KG1 (cell line): ENCODE measurements around the gene ZNF316.

ENCODE experiments used
- DNase-seq: peaks from one replicate; lab custom pipeline; 2025; lab: John Stamatoyannopoulos, UW

ZNF316 gene

DNA sequence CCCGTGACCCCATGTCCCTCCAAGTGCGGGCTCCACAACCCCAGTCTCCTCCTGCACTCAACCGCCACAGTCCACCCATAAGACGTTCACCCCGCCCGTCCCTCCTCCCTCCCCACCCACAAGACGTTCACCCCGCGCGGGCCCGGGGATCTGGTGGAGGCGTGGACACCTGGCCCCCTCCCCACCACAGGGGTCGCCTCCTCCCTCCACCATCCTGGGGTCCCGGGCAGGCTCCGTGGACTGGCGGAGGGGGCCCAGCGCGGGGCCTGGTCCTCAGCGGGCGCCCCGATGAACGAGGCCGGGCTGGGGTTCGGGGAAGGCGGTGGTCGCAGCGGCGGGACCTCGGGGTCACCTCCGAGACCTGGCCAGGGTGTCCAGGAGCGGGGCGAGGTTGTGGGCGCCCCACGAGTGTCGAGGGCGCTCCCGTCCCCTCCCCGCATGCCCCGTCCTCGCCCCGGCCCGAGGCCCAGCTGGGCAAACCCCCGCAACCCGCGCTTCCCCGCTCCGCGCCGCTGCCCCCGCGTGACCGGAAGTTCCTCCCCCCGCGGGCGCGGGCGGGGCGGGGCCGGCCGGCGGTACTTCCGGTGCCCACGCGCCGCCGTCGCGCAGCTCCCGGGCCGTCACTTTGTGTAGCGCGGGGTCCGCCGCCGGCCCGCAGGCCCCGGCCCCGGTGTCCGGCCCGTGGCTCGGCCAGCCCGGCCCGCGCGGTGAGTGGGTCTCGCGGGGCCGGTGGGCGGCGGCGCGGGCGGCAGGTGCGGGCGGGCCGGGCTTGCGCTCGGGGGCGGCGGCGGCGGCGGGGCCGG lies at the start of gene ZNF316:
Gene ZNF316 (plus strand): TSS at position 578 of the 803 bp plus-strand sequence. CDS start 5,092 bp downstream, outside the sequence.
- no peak for DNase-seq

DNA sequence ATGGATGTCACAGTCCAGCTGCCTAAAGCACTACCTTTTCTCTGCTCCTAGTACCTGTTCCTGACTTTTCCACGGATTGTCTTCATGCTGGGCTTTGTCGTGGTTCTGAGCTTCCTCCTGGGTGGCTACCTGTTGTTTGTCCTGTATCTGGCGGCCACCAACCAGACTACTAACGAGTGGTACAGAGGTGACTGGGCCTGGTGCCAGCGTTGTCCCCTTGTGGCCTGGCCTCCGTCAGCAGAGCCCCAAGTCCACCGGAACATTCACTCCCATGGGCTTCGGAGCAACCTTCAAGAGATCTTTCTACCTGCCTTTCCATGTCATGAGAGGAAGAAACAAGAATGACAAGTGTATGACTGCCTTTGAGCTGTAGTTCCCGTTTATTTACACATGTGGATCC lies 48.6 kb upstream of the ZNF316 start:
- no peak for DNase-seq

DNA sequence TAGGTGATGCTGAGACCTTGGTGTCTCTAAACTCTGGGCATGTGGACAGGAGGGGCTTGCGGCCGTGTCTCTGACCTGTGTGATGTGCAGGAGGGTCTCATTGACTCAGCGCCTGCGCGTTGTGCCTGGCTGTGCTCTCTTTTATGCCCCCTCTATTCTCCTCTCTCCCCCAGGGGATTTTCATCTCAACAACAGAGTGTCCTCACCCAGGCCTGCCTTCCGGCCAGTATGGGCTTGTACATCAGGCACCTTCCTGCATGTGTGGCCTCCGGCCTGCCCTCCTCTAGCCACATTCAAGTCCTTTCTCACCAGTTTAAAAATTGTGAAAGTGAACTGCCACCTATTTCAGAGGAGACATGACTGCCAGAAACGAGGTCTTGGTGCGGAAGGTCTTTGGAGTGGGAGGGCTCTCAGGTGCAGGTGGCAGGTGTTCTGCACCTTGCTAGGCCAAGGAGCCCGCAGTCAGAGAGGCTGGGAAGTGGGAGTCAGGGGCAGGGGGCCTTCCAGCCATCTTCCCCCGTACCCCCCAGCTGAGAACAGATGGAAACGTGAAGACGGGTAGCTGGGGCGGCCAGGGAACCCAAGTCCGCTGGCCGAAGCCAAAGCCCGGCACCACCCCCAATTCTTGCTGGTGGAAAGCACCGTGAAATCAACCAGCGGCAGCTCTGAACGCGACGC lies 47.8 kb upstream of the ZNF316 start:
- DNase-seq, result no peak

DNA sequence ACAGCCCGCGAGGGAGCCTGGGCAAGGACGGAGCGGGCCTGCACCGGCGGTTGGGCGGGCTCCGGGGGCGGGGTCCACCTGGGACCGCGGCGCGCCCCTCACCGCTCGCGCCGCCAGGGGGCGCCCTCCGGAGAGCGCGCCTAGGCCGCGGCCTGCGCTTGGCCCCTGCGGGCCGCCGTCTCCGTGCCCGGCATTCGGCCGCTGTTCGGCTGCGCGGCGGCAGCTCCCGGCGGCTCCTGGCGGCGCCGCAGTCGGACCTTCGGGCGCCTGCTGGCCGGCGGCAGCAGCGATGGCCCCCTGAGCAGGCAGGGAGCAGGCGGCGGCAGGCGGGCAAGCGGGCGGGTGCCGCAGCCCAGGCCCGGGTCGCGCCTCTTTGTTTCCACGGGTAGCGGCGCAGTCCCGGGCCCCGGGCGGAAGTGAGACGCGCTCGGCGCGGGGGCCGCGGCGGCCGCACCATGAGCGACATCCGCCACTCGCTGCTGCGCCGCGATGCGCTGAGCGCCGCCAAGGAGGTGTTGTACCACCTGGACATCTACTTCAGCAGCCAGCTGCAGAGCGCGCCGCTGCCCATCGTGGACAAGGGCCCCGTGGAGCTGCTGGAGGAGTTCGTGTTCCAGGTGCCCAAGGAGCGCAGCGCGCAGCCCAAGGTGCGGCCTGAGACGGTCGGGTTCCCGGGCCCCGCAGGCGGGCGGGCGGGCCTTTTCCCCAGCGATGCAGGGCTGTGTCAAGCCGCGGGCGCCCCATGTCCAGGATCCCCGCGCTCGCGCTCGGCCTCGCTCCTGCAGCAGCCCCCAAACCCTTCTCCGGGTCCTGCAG lies 47.1 kb upstream of the ZNF316 start, which contains the start of gene INTS15:
Gene INTS15 (plus strand): TSS at position 193 of the 816 bp plus-strand sequence. CDS start 263 bp downstream, at position 456.
- DNase-seq, result peak; percentile 65

DNA sequence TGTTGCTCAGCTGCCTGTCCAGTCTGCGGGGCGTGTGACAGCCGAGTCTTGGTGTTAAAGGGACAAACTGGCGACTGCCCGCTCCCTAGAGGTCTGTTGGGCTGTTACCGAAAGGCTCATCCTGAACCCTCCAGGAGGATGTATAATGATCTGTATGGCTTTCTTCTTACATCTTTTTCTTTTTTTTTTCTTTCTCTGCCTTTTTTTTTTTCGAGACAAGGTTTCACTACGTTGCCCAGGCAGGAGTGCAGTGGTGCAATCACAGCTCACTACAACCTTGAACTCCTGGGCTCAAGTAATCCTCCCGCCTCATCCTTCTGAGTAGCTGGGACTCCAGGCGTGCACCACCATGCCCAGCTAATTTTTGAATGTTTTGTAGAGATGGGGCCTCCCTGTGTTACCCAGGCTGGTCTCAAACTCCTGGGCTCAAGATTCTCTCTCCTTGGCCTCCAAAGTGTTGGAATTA lies 46.4 kb upstream of the ZNF316 start:
- DNase-seq, result no peak

DNA sequence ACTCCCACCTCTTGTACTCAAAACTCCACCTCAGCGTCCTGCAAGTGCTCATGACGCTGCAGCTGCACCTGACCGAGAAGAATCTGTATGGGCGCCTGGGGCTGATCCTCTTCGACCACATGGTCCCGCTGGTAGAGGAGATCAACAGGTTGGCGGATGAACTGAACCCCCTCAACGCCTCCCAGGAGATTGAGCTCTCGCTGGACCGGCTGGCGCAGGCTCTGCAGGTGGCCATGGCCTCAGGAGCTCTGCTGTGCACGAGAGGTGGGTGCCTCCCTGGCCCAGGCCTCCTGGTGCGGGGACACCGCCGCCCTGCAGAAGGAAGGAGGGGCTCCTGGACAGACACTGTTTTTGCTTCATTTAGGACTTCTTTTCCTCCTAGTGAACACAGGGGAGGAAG lies 37.0 kb upstream of the ZNF316 start:
- DNase-seq, result no peak

DNA sequence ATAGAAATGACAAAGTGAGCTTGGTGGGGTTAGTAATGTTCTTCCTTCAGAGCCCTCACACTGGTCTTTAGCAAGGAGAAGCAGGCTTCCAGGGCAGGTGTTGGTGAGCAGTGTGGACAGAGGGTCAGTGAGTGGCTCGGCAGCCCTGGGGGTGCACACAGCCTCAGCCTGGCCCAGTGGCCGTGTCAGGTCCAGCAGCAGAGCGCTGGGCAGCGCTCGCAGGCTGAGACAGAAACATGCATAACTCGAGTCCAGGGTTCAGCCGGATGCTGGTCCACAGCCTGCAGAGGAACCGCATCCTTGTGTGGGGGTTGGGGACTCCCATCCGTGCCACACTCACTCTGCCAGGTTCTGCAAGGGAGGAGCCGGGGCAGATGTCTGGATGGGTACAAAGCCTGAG lies 32.7 kb upstream of the ZNF316 start:
- DNase-seq, result no peak

DNA sequence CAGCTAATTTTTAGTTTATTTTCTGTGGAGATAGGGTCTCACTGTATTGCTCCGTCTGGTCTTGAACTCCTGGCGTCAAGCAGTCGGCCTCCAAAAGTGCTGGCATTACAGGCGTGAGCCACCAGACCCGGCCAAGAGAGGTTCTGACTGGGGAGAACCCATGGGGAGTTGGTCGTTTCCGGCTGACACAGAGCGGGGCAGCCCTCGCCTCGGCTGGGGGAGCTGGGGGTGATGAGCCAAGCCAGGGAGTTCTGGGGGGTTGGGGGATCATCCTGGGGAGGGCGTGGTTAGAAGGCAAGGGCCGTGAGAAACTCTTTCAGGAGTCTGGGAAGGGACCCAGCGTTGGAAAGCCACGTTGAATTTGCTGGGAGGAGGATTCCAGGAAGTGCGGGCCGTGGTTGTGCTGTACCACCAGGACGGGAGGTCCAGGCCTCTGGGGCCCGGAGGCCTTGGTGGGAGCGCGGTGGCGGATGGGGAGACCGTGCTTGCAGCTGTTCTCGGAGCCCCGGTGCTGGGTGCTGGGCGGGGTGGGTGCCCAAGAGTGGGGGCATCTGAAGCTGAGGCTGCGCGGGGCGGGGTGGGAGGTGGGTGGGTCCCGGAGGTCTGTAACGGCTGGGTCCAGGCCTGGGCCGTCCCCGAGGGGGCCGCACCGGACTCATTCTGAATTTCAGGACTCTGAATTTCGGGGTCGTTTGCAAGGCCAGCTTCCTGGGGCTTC lies 30.1 kb upstream of the ZNF316 start:
- no peak for DNase-seq

DNA sequence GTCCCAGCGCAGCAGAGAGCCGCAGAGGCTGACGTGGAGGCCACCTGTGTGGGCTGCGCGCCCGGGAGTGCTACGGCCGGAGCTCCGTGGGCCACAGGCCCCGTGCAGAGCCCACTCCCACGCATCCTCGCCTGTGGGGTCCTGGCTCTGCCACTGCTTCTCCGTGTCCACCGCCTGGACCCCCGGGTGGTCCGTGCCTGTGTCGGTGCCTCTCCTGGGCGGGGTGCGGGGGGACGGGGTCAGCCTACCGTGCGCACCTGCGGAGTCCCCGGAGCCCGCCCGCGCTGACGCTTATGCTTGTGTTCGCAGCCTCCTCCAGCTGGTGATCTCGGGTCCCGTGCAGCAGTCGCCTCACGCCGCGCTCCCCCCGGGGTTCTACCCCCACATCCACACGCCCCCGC lies 29.5 kb upstream of the ZNF316 start:
- no peak for DNase-seq

DNA sequence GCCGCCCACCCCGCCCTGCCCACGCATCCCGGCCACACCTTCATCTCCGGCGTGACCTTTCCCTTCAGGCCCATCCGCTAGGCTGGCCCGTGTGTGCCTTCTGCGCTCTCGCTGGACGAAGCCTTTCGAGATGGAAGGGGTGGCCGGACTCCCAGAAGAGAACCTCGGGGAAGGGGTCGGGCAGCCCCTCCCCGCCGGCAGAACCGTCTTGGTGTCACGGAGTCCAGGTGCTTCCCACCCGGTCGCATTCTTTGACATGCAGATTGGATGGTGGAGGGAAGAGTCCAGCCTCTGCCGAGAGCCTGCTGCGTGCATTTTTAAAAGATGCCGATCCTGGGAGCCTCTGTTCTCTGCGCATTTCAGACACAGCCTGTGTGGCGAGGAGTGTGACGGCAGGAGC lies 29.0 kb upstream of the ZNF316 start:
- no peak for DNase-seq

DNA sequence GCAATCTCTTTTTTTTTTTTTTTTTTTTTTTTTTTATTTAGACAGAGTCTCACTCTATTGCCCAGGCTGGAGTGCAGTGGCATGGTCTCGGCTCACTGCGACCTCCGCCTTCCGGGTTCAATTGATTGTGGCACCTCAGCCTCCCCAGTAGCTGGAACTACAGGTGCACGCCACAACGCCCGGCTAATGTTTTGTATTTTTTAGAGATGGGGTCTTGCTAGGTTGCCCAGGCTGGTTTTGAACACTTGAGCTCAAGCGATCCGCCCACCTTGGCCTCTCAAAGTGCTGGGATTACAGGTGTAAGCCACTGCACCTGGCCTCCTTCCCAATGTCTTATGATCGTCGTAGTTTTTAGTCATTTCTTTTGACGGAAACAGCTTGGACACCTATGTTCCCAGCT lies 28.3 kb upstream of the ZNF316 start:
- no peak for DNase-seq

DNA sequence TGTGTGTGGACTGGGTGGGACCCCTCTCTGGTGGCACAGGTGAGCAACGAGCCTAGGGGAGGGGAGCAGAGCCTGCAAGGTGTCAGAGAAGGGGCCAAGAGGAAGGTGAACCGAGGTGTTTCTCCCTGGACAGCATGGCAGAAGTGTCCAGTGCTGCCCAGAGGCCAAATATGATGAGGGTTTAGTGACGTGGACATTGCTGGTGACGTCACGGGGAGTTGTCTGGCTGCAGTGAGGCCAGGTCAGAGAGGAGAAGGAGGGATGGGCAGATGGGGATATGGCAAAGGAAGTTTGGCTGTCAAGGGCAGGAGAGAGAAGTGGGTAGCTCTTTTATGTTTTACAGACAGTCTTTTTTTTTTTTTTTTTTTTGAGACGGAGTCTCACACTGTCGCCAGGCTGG lies 24.3 kb upstream of the ZNF316 start:
- no peak for DNase-seq

DNA sequence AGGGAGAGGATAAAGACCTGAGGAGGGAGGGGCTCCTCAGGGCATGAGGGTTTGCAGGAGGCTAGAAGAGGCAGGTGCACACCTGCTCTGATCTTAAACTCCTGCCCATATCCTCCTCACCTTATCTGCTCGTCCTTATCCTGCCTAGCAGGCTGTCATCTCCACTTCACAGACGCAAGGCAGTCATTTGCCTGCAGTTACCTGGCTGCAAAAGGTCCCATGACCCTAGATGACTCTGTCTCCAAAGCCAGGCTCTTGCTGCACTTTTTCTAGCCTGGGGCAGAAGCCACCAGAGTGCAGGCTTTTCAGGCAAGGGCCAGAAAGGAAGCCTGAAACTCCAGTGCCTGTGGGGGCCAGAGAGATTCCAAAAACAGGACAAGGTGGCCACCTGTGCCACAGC lies 23.4 kb upstream of the ZNF316 start:
- DNase-seq, result no peak

DNA sequence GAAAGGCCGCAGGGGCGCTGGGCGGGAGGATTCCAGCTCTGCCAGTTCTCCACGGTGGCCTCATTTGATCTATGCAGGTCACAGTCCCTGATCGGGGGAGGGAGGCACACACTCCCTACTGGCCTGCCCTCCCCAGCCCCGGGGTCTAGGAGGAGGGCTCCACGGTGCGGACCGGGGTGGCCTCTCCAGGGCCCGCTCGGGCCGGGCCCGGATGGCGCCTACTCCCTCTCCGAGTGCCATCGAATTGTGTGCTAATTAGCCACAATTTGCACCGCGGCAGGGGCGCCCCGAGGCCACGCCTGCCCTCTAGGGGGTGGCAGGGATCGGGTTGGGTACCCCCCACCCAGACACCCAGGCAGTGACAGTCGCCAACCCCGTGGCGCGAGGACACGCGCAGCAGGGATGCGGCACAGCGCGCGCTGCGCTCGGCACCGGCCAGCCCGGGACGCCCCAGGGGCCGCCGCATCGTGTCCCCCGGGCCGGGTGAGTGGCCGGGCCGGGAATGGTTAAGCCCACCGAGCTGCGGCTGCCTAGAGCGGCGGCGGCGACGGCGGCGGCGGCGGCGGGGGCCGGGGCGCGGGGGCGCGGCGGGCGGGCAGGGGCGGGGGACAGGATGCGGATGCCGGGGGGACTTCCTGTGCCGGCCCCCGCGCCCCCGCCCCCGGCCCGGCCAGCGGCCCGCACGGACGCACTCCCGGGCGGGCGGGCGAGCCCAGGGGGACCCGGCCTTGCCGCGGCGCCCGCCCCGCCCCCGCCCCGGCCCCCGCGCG lies 22.0 kb upstream of the ZNF316 start, which contains the start of gene ZNF853:
Gene ZNF853 (plus strand): TSS at position 658 of the 770 bp plus-strand sequence. CDS start 565 bp downstream, outside the sequence.
- DNase-seq, result no peak

DNA sequence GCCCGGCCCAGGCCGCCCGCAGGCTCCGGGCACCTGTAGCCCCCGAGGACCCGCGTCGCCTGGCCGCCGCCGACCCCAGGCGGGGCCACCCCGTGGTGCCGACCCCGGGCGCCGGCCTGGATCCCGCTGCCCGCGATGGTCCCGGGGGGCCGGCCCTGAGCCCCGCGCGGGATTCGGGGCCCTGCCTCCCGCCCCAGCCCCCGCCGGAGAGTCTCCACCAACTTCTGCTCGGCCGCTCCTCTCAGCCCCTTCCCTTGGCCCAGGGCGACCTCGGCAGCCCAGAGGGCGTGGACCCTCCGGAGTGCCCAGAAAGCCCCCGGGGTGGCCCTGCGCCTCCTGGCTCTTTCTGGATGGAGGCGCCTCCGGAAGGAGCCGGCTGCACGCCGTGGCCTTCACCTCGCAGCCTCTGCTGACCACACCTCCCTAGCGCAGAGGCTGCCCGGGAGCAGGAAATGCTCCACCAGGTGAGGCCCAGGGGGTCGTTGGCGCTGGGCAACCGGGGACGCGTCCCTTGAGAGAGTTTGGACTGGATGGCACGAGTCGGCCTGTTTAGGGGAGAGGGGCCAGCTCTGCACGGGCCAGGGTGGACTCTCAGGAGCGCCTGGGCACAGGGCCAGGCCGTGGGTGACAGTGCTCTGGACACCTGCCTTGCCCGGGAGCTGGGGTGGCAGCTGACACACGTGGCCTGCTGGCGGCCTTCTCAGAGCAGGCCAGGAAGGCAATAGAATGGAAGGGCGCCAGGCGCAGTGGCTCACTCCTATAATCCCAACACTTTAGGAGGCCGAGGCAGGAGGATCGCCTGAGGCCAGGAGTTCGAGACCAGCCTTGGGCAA lies 21.2 kb upstream of the ZNF316 start:
- DNase-seq, result no peak

DNA sequence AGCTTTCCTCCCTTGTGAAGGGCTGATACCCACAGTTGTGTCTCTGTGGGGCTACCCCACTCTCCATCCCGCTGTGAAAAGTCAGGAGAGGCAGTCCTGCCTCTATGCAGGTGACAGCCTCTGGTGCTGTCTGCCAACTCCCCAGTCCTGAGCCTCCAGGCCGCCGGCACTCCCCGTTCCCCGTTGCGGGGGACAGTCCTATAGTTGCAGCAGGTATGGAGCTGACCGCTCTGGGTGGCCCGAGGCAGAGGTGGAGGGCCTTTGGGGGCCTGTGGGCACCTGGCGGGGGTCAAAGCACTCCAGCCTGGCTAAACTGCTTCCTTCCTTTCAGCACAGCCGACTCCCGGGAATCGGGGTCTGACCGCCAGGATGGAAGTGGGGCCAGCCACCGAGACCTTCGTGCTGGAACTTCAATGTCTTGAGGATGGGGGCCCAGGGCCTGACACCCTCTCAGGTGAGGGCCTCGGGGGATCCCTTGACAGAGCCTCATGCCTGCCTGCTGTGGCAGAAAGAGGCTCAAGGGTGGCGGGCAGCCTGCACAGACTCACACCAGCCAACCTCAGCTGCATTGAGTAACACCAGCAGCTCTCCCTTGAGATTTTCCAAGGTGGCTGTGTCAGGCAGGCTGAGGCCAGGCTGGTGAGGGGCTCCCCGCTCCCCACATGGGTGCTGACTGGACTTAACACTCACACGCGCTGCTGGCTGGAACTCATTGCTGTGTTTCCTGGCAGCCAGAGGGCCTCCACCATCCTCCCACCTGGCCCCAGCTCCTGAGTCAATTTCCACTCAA lies 20.1 kb upstream of the ZNF316 start:
- DNase-seq, result no peak

DNA sequence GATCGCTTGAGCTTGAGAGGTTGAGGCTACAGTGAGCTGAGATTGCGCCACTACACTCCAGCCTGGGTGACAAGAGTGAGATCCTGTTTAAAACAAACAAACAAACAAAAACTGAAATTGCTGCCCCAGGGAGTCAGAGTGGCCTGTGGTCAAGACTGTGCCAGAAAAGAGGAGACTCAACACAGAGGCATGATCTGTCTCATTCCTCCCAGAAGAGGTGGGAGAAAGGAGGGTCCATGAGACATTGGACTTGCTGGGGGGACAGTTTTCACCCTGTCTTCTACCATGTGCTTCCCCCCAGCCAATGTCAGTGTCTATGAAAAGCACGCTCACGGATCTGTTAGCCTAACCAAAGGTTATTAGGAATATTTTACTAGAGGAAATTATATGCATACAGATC lies 18.5 kb upstream of the ZNF316 start:
- no peak for DNase-seq

DNA sequence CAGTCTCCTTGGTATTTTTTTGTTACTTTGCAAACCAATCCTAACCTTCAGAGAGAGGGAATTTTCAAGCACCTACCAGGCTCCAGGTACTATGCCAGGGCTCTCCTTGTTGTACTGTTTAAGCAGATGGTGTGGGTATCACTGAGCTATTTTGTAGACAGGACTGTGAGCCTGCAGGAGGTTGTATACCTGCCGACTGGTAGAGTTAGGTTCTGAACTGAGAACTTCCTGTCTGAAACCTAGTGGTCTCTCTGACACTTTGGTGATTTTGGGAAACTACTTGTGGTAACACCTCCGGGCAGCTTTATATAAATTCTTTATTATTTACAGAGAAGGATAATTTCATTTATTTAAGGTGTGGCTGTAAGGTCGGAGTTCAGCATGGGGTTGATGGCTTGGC lies 17.2 kb upstream of the ZNF316 start:
- no peak for DNase-seq
